RCC 7860 (cell line): ENCODE results near the gene CLEC4F.

Source experiments
- DNase-seq: peaks from one replicate; pipeline ENCODE4 v3.0.0-alpha.2; 2015; ENCODE audit warnings: low spot score
- FAIRE-seq: peaks from 2 replicates; lab custom pipeline; 2012; peaks lifted over from hg19 to GRCh38; lab: Jason Lieb, UNC

The CLEC4F gene

GRCh38 chr2:70789304-70790135 lies 30.9 kb downstream of the CLEC4F start:
- DNase-seq (no peak), FAIRE-seq (no peak)

- FAIRE-seq: no peak
- no peak for DNase-seq
Observed at GRCh38 chr2:70785137-70785911, 35.1 kb downstream of the CLEC4F start.

GRCh38 chr2:70784320-70784719 lies 36.1 kb downstream of the CLEC4F start:
- DNase-seq: no peak
- FAIRE-seq: no peak

GRCh38 chr2:70779911-70780545 lies 40.4 kb downstream of the CLEC4F start:
- DNase-seq: no peak

GRCh38 chr2:70779491-70779890 lies 40.9 kb downstream of the CLEC4F start:
- FAIRE-seq (no peak), DNase-seq (no peak)

More at GRCh38 chr2:70779911-70780545, 40.4 kb downstream of the CLEC4F start:
- FAIRE-seq: no peak

- FAIRE-seq (no peak), DNase-seq (no peak)
Observed at GRCh38 chr2:70778676-70779075, 41.7 kb downstream of the CLEC4F start.

GRCh38 chr2:70777450-70777849 lies 42.9 kb downstream of the CLEC4F start:
- no peak for FAIRE-seq
- no peak for DNase-seq

- DNase-seq (no peak), FAIRE-seq (no peak)
Observed at GRCh38 chr2:70776266-70776665, 44.1 kb downstream of the CLEC4F start.

- FAIRE-seq: no peak
- DNase-seq: no peak
Observed at GRCh38 chr2:70775141-70775540, 45.3 kb downstream of the CLEC4F start.

GRCh38 chr2:70772486-70773155 lies 47.8 kb downstream of the CLEC4F start:
- DNase-seq (no peak), FAIRE-seq (no peak)

- DNase-seq: no peak
- FAIRE-seq: no peak
Observed at GRCh38 chr2:70771446-70771845, 49.0 kb downstream of the CLEC4F start.

- no peak for FAIRE-seq
- DNase-seq: no peak
Observed at GRCh38 chr2:70769450-70769849, 50.9 kb downstream of the CLEC4F start.

GRCh38 chr2:70768590-70769085 lies 51.8 kb downstream of the CLEC4F start:
- no peak for DNase-seq
- no peak for FAIRE-seq

- FAIRE-seq: no peak
- no peak for DNase-seq
Observed at GRCh38 chr2:70767699-70768589, 52.5 kb downstream of the CLEC4F start, which contains the start of gene ADD2. Gene ADD2 (minus strand): TSS chr2:70768200. CDS start chr2:70706408, 61,792 bp downstream.

- no peak for FAIRE-seq
Observed at GRCh38 chr2:70767079-70767698, 53.2 kb downstream of the CLEC4F start.

GRCh38 chr2:70766357-70767078 lies 53.9 kb downstream of the CLEC4F start:
- DNase-seq (no peak), FAIRE-seq (no peak)

More at GRCh38 chr2:70767079-70767698, 53.2 kb downstream of the CLEC4F start:
- DNase-seq: no peak

GRCh38 chr2:70765507-70765906 lies 54.9 kb downstream of the CLEC4F start:
- FAIRE-seq: no peak
- DNase-seq: no peak

GRCh38 chr2:70759446-70759845 lies 61.0 kb downstream of the CLEC4F start:
- FAIRE-seq (no peak), DNase-seq (no peak)
